A673 (cell line): ENCODE data around the gene AOPEP.

Experiments
- EZH2 ChIP-seq: fragments of 200-600 bp; sonication (generic); IDR thresholded peaks from 2 replicates; pipeline ENCODE4 v1.6.1; 2017; ENCODE audit warnings: borderline replicate concordance, low read depth, mild to moderate bottlenecking, mixed read lengths, antibody characterized with exemption, low read length; ENCODE audit not compliant: poor library complexity, severe bottlenecking
- TF ChIP-seq, protein P1 (sequence below): fragments of 300-800, 200-600 bp; sonication (generic); conservative IDR thresholded peaks from 2 replicates; pipeline ENCODE4 v1.5.1; 2017; ENCODE audit warnings: low read depth, mild to moderate bottlenecking, antibody characterized with exemption, low read length, moderate library complexity, mixed read lengths

DNA sequence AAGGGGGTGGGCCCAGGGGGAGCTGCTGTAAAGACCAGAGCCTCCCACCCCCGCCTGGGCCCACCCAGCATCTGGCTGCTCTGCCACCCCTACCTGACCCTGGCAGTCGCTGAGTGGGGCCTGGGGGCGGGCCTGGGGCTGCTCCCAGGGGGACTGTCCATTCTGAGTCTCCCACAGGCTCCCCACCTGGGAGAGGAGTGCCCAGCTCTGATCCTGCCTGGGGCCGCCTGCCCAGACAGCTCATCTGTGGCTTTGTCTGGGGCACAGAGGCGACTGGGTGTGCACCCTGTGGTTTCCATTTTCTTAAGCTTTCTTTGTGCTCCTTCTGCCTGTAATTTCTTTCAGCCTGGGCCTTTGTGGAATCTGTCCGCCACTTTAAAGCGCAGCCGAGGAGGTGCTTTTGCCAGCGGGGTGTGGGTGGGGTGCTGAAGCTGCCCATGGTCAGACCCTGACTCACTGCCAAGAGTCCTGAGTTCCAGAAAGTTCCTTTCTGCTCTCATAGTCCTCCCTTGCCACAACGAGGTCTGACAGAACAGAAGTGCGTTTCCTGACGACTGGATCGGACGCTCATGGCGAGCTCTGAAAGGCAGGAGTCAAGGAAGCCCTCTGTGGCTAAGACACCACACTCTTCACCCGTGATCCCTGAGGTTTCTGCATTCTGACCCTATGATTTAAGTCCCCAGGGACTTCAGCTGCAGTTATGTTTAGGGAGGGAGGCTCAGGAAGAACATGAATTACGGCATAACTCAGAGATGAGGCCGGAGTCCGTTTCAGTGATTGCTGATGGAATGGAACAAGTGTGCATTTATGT is 366.0 kb downstream of the AOPEP start:
- TF ChIP-seq, protein P1, sequence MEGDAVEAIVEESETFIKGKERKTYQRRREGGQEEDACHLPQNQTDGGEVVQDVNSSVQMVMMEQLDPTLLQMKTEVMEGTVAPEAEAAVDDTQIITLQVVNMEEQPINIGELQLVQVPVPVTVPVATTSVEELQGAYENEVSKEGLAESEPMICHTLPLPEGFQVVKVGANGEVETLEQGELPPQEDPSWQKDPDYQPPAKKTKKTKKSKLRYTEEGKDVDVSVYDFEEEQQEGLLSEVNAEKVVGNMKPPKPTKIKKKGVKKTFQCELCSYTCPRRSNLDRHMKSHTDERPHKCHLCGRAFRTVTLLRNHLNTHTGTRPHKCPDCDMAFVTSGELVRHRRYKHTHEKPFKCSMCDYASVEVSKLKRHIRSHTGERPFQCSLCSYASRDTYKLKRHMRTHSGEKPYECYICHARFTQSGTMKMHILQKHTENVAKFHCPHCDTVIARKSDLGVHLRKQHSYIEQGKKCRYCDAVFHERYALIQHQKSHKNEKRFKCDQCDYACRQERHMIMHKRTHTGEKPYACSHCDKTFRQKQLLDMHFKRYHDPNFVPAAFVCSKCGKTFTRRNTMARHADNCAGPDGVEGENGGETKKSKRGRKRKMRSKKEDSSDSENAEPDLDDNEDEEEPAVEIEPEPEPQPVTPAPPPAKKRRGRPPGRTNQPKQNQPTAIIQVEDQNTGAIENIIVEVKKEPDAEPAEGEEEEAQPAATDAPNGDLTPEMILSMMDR = no peak
- no peak for TF ChIP-seq EZH2
